Activated T-helper 2 cell treated with anti-CD3 and anti-CD28 coated beads, Interferon-gamma antibody, Interleukin-2, Interleukin-4, amounts not matched to agents 10 μg/mL and 5 μg/mL and 100 μg/mL, durations not matched to agents 14 hours and 24 hours and 36 hours (primary cell): ENCODE measurements around the gene OOEP. TPM values are rescaled to one million over a fixed set of nuclear protein-coding genes. Genes with fewer than 3 reads are reported as not detected.
"Not testable (repeated sequence)": the region's sequence is repeated elsewhere in the genome, so short reads cannot be mapped to it uniquely, and the experiment has no call there.

Source experiments
- DNase-seq: peaks from one replicate; pipeline ENCODE4 v3.0.0; 2021; ENCODE audit warnings: low spot score
- H3K27ac Mint-ChIP-seq: one replicate; pipeline ENCODE4 v1.8.0; 2021; ENCODE audit warnings: mixed read lengths
- H3K27me3 Mint-ChIP-seq: one replicate; pipeline ENCODE4 v1.8.0; 2021; ENCODE audit warnings: low read depth, mixed read lengths
- H3K36me3 Mint-ChIP-seq: one replicate; pipeline ENCODE4 v1.8.0; 2021; ENCODE audit warnings: low read depth, mixed read lengths
- H3K4me1 Mint-ChIP-seq: one replicate; pipeline ENCODE4 v1.8.0; 2021; ENCODE audit warnings: low read depth, mixed read lengths
- H3K4me3 Mint-ChIP-seq: one replicate; pipeline ENCODE4 v1.8.0; 2021; ENCODE audit warnings: low read depth, mild to moderate bottlenecking, moderate library complexity, mixed read lengths
- H3K9me3 Mint-ChIP-seq: one replicate; pipeline ENCODE4 v1.8.0; 2021; ENCODE audit warnings: mixed read lengths
- intact Hi-C: fragments of 100-400 bp; cut with micrococcal nuclease; formaldehyde crosslinking; loops from one replicate; pipeline ENCODE4 v1.15.1; 2023
- total RNA-seq: library from RNA; stranded (reverse); gene quantifications from 2 replicates; pipeline ENCODE4 v1.2.3, GENCODE V29; 2022

Gene OOEP
- total RNA-seq, 1 donor from 2014 or later = not detected

- DNase-seq = no peak
- Mint-ChIP-seq H3K27ac (no peak overlapping the region), H3K4me3 (no peak overlapping the region), H3K27me3 (no peaks in the 10 kb centered on the region), H3K4me1 (no peaks in the 10 kb centered on the region), H3K36me3 (no peaks in the 10 kb centered on the region), H3K9me3 (no peaks in the 10 kb centered on the region)
- intact Hi-C loops = no loop called here
These were observed 12.9 kb upstream of the OOEP start for GRCh38 chr6:73382462-73383113.

- H3K27me3 Mint-ChIP-seq, H3K36me3 Mint-ChIP-seq, intact Hi-C loops, H3K27ac Mint-ChIP-seq, H3K4me3 Mint-ChIP-seq, H3K9me3 Mint-ChIP-seq, DNase-seq, H3K4me1 Mint-ChIP-seq: not testable (repeated sequence)
These were observed 11.8 kb upstream of the OOEP start for GRCh38 chr6:73381531-73381930.

- intact Hi-C loops = no loop called here
These were observed 7.5 kb upstream of the OOEP start for GRCh38 chr6:73377225-73377624.

GRCh38 chr6:73375216-73375615 is 5.5 kb upstream of the OOEP start:
- no peaks in the 10 kb centered on the region for H3K27me3 Mint-ChIP-seq
- no peak overlapping the region for H3K4me3 Mint-ChIP-seq
- H3K4me1 Mint-ChIP-seq = no peaks in the 10 kb centered on the region
- H3K36me3 Mint-ChIP-seq = no peaks in the 10 kb centered on the region
- no peaks in the 10 kb centered on the region for H3K9me3 Mint-ChIP-seq
- no peak overlapping the region for H3K27ac Mint-ChIP-seq
- intact Hi-C loops = no loop called here
- no peak for DNase-seq

More at GRCh38 chr6:73377225-73377624, 7.5 kb upstream of the OOEP start:
- Mint-ChIP-seq H3K9me3 (no peaks in the 10 kb centered on the region), H3K27me3 (no peaks in the 10 kb centered on the region), H3K4me1 (no peaks in the 10 kb centered on the region), H3K36me3 (no peaks in the 10 kb centered on the region), H3K27ac (no peak overlapping the region), H3K4me3 (no peak overlapping the region)
- no peak for DNase-seq

- Mint-ChIP-seq H3K36me3 (no peaks in the 10 kb centered on the region), H3K4me1 (no peaks in the 10 kb centered on the region), H3K27ac (no peak overlapping the region), H3K27me3 (peaks cover 3% of the 10 kb centered on the region), H3K9me3 (no peaks in the 10 kb centered on the region), H3K4me3 (no peak overlapping the region)
- DNase-seq = no peak
- intact Hi-C loops = no loop called here
These were observed 2.8 kb upstream of the OOEP start for GRCh38 chr6:73372516-73372915.

GRCh38 chr6:73371984-73372383 is 2.3 kb upstream of the OOEP start:
- peaks cover 3% of the 10 kb centered on the region for H3K27me3 Mint-ChIP-seq
- no peaks in the 10 kb centered on the region for H3K36me3 Mint-ChIP-seq
- H3K4me3 Mint-ChIP-seq = no peak overlapping the region
- no peaks in the 10 kb centered on the region for H3K9me3 Mint-ChIP-seq
- H3K27ac Mint-ChIP-seq = no peak overlapping the region
- intact Hi-C loops = no loop called here
- no peaks in the 10 kb centered on the region for H3K4me1 Mint-ChIP-seq
- no peak for DNase-seq

- Mint-ChIP-seq H3K36me3 (no peaks in the 10 kb centered on the region), H3K4me1 (no peaks in the 10 kb centered on the region), H3K9me3 (no peaks in the 10 kb centered on the region), H3K27me3 (peaks cover 3% of the 10 kb centered on the region), H3K27ac (no peak overlapping the region), H3K4me3 (no peak overlapping the region)
- intact Hi-C loops = no loop called here
- DNase-seq = no peak
These were observed 540 bp downstream of the OOEP start for GRCh38 chr6:73369157-73369556.

GRCh38 chr6:73368675-73369074 is 1.0 kb downstream of the OOEP start:
- Mint-ChIP-seq H3K9me3 (no peaks in the 10 kb centered on the region), H3K36me3 (no peaks in the 10 kb centered on the region), H3K4me3 (no peak overlapping the region), H3K4me1 (no peaks in the 10 kb centered on the region), H3K27ac (no peak overlapping the region), H3K27me3 (peaks cover 3% of the 10 kb centered on the region)
- intact Hi-C loops = no loop called here
- no peak for DNase-seq

- DNase-seq = no peak
- H3K27ac Mint-ChIP-seq = no peak overlapping the region
- H3K36me3 Mint-ChIP-seq = no peaks in the 10 kb centered on the region
- H3K27me3 Mint-ChIP-seq = peaks cover 3% of the 10 kb centered on the region
- intact Hi-C loops = no loop called here
- no peaks in the 10 kb centered on the region for H3K4me1 Mint-ChIP-seq
- H3K4me3 Mint-ChIP-seq = no peak overlapping the region
- no peaks in the 10 kb centered on the region for H3K9me3 Mint-ChIP-seq
These were observed 1.8 kb downstream of the OOEP start for GRCh38 chr6:73367761-73368355.

- intact Hi-C loops = no loop called here
- Mint-ChIP-seq H3K36me3 (no peaks in the 10 kb centered on the region), H3K27me3 (peaks cover 3% of the 10 kb centered on the region), H3K4me3 (no peak overlapping the region), H3K9me3 (no peaks in the 10 kb centered on the region), H3K4me1 (no peaks in the 10 kb centered on the region), H3K27ac (no peak overlapping the region)
- DNase-seq = no peak
These were observed 5.1 kb downstream of the OOEP start for GRCh38 chr6:73364549-73364948.

GRCh38 chr6:73364121-73364520 is 5.6 kb downstream of the OOEP start:
- H3K9me3 Mint-ChIP-seq = no peaks in the 10 kb centered on the region
- intact Hi-C loops = no loop called here
- H3K27me3 Mint-ChIP-seq = peaks cover 3% of the 10 kb centered on the region
- no peaks in the 10 kb centered on the region for H3K4me1 Mint-ChIP-seq
- no peak overlapping the region for H3K4me3 Mint-ChIP-seq
- H3K27ac Mint-ChIP-seq = no peak overlapping the region
- no peaks in the 10 kb centered on the region for H3K36me3 Mint-ChIP-seq
- DNase-seq = no peak

- Mint-ChIP-seq H3K27me3 (peaks cover 3% of the 10 kb centered on the region), H3K4me3 (no peak overlapping the region), H3K9me3 (no peaks in the 10 kb centered on the region), H3K36me3 (no peaks in the 10 kb centered on the region), H3K27ac (no peak overlapping the region), H3K4me1 (no peaks in the 10 kb centered on the region)
- intact Hi-C loops = no loop called here
- DNase-seq = no peak
These were observed 6.2 kb downstream of the OOEP start for GRCh38 chr6:73363537-73363875.

- H3K36me3 Mint-ChIP-seq = no peaks in the 10 kb centered on the region
- no peaks in the 10 kb centered on the region for H3K27me3 Mint-ChIP-seq
- H3K27ac Mint-ChIP-seq = no peak overlapping the region
- no peaks in the 10 kb centered on the region for H3K9me3 Mint-ChIP-seq
- intact Hi-C loops = no loop called here
- no peak overlapping the region for H3K4me3 Mint-ChIP-seq
- no peak for DNase-seq
- H3K4me1 Mint-ChIP-seq = no peaks in the 10 kb centered on the region
These were observed 6.7 kb downstream of the OOEP start for GRCh38 chr6:73362869-73363536.
